HG02571 (cell line): ENCODE results near the gene TRNAU1AP.
"Not testable (repeated sequence)": the region's sequence is repeated elsewhere in the genome, so short reads cannot be mapped to it uniquely, and the experiment has no call there.

Experiments used
- ATAC-seq: cut with Tn5 transposase; IDR thresholded peaks from one replicate; pipeline ENCODE4 v1.9.1; 2021; ENCODE audit warnings: mild to moderate bottlenecking, moderate library complexity; ENCODE audit not compliant: unreplicated experiment

Gene TRNAU1AP

GRCh38 chr1:28577052-28577678, 24.3 kb downstream of the TRNAU1AP start:
- no peak for ATAC-seq

GRCh38 chr1:28577738-28578536, 25.1 kb downstream of the TRNAU1AP start:
- no peak for ATAC-seq

- ATAC-seq: no peak
Observed at GRCh38 chr1:28578696-28579218, 25.9 kb downstream of the TRNAU1AP start.

- no peak for ATAC-seq
Observed at GRCh38 chr1:28579401-28579800, 26.5 kb downstream of the TRNAU1AP start.

- peak; percentile 20 for ATAC-seq
Observed at GRCh38 chr1:28580722-28581530, 28.0 kb downstream of the TRNAU1AP start.

DNA sequence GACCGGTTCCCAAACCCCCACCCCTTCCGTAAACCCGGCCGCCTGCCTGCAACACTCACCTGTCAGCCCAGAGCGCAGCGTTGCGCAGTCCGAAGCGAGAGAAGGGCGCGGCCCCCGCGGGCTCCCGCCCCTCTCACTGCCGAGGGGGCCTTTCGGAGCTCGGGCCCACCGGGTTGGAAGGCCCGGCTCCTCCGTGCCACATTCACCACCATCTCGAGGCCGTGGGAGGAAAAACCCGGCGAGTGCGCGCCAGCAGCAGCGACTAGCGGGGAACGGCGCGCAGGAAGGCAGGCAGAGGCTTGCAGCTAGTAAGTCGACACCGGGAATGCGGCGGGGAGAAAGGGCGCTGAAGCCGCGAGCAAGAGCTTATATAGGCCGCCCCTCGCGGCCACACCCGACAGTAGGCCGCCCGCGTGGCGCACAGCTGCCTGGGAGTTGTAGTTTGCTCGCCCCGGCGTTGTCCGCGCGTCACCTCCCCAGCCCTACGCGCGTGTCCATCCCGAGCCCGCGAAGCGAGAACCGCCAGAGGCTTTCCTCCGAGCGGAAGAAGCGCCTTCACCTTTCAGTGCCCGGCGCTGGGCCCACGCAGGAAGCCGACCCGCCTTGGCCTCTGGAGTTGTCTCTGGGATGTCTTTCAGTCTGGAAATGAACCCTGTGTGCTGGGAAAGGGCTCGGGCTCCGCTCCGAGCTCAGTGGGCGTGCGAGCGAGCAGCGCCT, 28.8 kb downstream of the TRNAU1AP start:
- ATAC-seq: peak; percentile 73

- ATAC-seq: no peak
Observed at GRCh38 chr1:28582248-28582615, 29.3 kb downstream of the TRNAU1AP start.

DNA sequence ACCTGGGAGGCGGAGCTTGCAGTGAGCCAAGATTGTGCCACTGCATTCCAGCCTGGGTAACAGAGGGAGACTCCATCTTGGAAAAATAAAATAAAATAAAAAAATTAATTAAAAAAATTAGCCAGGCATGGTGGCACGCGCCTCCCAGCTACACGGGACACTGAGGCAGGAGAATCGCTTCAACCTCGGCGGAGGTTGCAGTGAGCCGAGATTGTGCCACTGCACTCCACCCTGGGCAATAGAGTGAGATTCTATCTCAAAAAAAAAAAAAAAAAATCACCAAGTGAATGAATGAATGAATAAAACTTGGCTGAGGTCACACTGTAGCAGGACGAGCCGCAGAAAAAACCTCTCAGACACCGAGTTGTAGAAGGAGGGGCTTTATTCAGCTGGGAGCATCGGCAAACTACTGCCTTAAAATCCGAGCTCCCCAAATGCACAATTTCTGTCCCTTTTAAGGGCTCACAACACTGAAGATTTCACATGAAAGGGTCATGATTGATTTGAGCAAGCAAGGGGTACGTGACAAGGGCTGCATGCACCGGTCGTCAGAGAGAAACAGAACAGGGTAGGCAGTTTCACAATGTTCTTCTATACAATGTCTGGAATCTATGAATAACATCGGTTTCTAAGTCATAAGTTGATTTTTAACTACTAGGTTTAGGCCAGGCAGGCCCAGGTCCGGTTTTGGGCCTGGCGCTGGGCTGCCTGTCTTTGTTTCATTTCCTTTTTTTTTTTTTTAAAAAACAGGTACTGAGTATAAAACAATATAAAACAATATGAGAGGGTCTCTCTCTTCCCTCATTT, 33.9 kb downstream of the TRNAU1AP start:
- ATAC-seq: not testable (repeated sequence)

DNA sequence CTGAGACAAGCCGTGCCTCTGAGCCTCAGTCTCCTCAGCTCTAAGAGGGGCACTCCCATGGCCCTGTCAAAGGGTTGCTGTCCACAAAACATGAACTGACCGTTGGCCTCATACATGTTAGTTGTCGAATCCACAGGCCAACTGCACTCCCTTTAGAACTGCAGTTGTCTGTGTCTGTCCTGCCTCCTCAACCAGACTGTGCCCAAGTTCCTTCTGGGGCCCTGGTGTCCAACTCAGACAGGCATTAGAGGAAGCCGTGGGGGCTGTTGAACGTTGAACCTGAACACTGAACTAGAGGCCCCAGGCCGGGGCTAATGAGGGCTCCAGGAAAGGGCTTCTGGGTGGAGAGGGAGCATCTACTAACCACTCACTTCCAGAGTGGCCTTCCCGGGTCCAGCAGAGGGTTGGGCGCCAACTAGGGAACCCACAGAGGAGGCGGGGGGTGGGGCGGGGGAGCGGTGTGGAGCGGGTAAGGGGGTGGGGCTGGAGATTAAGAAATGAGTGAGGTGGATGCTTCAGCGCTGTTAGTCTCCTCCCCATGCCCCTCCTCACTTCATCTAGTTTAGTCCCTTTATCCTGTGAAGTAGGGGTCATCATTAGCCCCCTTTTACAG, 38.9 kb downstream of the TRNAU1AP start, which contains the start of gene RAB42:
RAB42 (plus strand) TSS at position 558 of the 613 bp plus-strand sequence. CDS start 247 bp downstream, outside the sequence.
- peak; percentile 24 for ATAC-seq

GRCh38 chr1:28592321-28593071, 39.6 kb downstream of the TRNAU1AP start:
- peak; percentile 57 for ATAC-seq

DNA sequence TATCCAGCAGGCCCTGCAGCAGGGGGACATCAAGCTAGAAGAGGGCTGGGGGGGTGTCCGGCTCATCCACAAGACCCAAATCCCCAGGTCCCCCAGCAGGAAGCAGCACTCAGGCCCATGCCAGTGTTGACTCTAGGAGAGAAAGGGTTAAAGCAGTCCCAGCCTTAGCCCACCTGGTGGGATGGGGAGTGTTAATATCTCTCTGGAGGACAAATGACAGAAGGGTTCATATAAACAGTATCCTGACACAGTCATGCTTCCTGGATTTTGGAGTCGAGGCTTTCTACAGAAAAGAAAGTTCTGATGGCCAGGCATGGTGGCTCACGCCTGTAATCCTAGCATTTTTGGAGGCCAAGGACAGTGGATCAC, 41.1 kb downstream of the TRNAU1AP start:
- ATAC-seq: not testable (repeated sequence)

DNA sequence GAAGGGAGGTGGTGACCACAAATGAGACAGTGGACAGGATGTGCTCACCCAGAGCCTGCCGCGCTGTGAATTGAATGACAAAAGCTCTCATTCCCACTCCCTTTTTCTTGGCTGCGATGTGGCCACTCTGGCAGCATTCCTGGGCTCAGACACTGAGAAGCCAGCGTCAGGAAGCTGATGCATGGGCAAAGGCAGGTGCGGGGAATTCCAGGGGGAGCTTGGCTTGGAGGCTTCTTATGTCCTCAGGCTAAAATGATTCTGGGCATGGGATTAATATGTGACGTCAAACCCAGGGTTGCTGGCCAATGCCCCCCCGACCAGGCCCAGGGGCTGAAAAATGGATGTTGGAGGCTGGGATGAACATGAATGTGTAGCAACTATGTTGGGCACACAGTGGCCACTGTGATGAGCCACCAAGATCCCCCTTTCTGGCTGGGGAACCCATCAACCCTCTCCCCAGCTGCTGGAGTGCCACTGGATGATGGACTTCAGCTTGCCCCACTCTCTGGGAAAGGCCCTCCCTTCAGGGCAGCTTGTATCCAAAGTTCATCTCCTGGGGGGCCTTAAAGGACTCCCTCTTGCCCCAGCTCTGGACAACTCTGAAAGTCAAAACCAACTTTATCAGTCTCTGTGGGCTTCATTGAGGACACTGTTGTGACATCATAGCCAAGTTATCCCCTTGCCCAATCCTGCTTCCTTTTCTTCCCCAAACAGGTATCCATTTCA, 42.0 kb downstream of the TRNAU1AP start:
- ATAC-seq: not testable (repeated sequence)

DNA sequence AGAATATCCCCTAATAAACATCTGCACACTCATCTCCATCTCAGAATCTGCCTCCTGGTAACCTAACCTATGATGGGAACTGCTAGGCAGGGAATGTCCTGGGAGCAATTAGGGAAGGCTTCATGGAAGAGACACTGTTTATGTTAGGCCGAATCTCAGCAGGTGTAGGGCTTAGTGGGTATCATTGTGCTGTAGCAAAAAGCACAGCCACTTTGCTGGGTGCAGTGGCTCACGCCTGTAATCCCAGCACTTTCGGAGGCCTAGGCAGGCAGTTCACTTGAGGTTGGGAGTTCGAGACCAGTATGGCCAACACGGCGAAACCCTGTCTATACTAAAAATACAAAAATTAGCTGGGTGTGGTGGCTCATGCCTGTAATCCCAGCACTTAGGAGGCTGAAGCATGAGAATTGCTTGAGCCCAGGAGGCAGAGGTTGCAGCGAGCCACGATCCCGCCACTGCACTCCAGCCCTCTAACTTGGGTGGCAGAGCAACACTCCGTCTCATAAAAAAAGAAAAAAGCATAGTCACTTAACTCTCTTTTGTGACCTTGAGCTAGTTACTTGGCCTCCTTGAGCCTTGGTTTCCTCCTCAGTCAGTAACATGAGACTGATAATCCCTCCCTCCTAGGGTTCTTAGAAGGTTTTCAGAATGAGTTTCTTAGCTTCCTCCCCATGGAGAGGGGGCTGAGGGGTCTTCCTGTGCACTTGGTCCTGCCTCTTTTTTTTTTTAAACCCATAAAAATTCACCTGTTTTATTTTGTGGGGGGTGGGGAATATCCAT, 42.7 kb downstream of the TRNAU1AP start:
- ATAC-seq: no peak

DNA sequence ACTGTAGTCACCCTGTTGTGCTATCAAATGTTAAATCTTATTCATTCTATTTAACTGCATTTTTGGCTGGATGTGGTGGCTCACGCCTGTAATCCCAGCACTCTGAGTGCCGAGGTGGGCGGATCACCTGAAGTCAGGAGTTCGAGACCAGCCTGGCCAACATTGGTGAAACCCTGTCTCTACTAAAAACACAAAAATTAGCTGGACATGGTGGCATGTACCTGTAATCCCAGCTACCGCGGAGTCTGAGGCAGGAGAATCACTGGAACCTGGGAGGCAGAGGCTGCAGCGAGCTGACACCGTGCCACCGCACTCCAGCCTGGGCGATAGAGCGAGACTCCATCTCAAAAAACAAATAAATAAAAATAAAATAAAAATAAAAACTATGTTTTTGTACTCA, 43.4 kb downstream of the TRNAU1AP start:
- not testable (repeated sequence) for ATAC-seq

DNA sequence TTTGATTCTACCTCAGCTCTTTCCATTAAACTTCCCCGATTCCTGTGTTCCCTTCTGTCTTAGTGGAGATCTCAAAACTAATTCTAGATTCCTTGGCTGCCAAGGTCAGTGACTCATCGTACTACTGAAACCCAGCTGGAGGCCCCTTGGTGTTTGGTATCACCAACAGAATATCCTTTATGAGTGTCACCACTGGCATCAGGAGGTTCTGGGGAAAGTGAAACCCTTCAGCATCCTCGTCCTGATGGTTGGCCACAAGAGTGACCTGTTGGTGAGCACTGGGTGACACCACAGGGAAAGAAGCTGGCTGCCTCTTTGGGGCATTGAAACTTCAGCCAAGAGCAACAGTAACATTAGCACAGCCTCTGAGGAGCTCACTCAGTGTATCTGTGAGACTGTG, 48.8 kb downstream of the TRNAU1AP start:
- no peak for ATAC-seq

GRCh38 chr1:28602536-28603439, 49.9 kb downstream of the TRNAU1AP start:
- no peak for ATAC-seq
